Endodermal cell (in vitro differentiated cells): ENCODE results near the gene ADAMTS2. TPM values are rescaled to one million over a fixed set of nuclear protein-coding genes. Genes with fewer than 3 reads are reported as not detected.

Experiments
- DNase-seq: peaks from one replicate; pipeline ENCODE4 v3.0.0-alpha.2; 2017
- H3K27ac ChIP-seq: 2 replicates; pipeline ENCODE4 v1.5.1; 2013; ENCODE audit warnings: mild to moderate bottlenecking, low read depth, low read length, moderate library complexity
- H3K27me3 ChIP-seq: 2 replicates; pipeline ENCODE4 v1.6.1; 2013; ENCODE audit warnings: mild to moderate bottlenecking, low read length, moderate library complexity; ENCODE audit not compliant: insufficient read depth, control insufficient read depth, poor library complexity, severe bottlenecking
- H3K36me3 ChIP-seq: 2 replicates; pipeline ENCODE4 v1.7.0; 2013; ENCODE audit warnings: mild to moderate bottlenecking, low read length, moderate library complexity; ENCODE audit not compliant: control insufficient read depth, insufficient read depth
- H3K4me1 ChIP-seq: one replicate; pipeline ENCODE4 v1.7.0; 2013; ENCODE audit warnings: low read length; ENCODE audit not compliant: control insufficient read depth, insufficient read depth
- H3K4me3 ChIP-seq: 2 replicates; pipeline ENCODE4 v1.5.1; 2013; ENCODE audit warnings: mild to moderate bottlenecking, low read length, moderate library complexity
- H3K9ac ChIP-seq: 2 replicates; pipeline ENCODE4 v1.6.1; 2013; ENCODE audit warnings: mild to moderate bottlenecking, low read length, moderate library complexity; ENCODE audit not compliant: poor library complexity, severe bottlenecking; ENCODE audit errors: extremely low read depth
- H3K9me3 ChIP-seq: 2 replicates; pipeline ENCODE4 v1.6.1; 2013; ENCODE audit warnings: mild to moderate bottlenecking, low read length, moderate library complexity; ENCODE audit not compliant: control insufficient read depth
- H3K27ac Mint-ChIP-seq: 2 replicates; pipeline ENCODE4 v1.8.0; 2020; ENCODE audit warnings: mixed read lengths
- H3K27me3 Mint-ChIP-seq: 2 replicates; pipeline ENCODE4 v1.8.0; 2021; ENCODE audit warnings: mild to moderate bottlenecking, mixed read lengths; ENCODE audit not compliant: insufficient read depth
- H3K36me3 Mint-ChIP-seq: 2 replicates; pipeline ENCODE4 v1.8.0; 2020; ENCODE audit warnings: low read depth, mixed read lengths
- H3K4me1 Mint-ChIP-seq: 2 replicates; pipeline ENCODE4 v1.8.0; 2020; ENCODE audit warnings: mixed read lengths
- H3K4me3 Mint-ChIP-seq: 2 replicates; pipeline ENCODE4 v1.8.0; 2020; ENCODE audit warnings: mild to moderate bottlenecking, moderate library complexity, mixed read lengths
- H3K9me3 Mint-ChIP-seq: 2 replicates; pipeline ENCODE4 v1.8.0; 2020; ENCODE audit warnings: mild to moderate bottlenecking, mixed read lengths
- WGBS, 2 experiments: methylation state at CpG; one replicate each; pipeline versions ENCODE4 v1.1.5 to v1.1.7; 2013; ENCODE audit warnings: missing lambda C conversion rate in 2 of 2, mixed read lengths in 1 of 2; ENCODE audit not compliant: insufficient coverage in 1 of 2, insufficient read length in 1 of 2; 5-methylcytosine and 5-hydroxymethylcytosine counted together
- total RNA-seq, 2 donors: library from RNA; stranded (reverse); fragmentation: NEBNext Ultra II Directional in 1 of 2; extraction: Animal tissue kit (Norgen Biotek cat#: 25700) in 1 of 2; gene quantifications; 2 replicates in 1 of 2; 3 replicates in 1 of 2; pipeline ENCODE4 v1.2.1, GENCODE V29; 2021
- TF ChIP-seq, protein P1 (sequence below): fragments of 200-600 bp; sonication (generic); conservative IDR thresholded peaks from 2 replicates; pipeline ENCODE4 v1.5.0; 2021; ENCODE audit warnings: antibody characterized with exemption, mild to moderate bottlenecking

ADAMTS2 gene
- total RNA-seq, 2 donors from 2014 or later: 1.2 to 2.6 TPM

DNA sequence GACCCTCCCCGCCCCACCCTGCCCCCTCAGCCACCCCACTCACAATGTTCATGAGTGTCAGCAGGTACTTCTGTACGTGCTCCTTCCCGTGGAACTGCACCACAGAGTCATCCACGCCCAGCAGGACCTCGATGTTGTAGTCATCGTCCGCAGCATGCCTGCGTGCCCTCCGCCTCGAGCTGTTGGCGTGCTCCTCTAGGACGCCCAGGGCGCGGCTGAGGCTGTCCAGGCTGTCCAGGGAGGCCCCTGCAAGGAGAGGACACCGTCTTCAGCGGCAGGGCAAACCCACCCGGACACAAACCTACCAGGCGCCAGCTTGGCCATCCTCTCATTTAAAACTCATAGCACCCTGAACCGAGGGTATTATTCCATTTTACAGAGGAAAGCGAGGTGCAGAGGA lies 137.8 kb downstream of the ADAMTS2 start:
- Mint-ChIP-seq H3K4me1 (no peaks in the 10 kb centered on the region), H3K27me3 (no peaks in the 10 kb centered on the region), H3K27ac (no peak overlapping the region), H3K4me3 (no peak overlapping the region), H3K36me3 (no peaks in the 10 kb centered on the region), H3K9me3 (no peaks in the 10 kb centered on the region)
- Histone ChIP-seq H3K36me3 (no peaks in the 10 kb centered on the region), H3K4me1 (no peaks in the 10 kb centered on the region), H3K9ac (no peak overlapping the region), H3K27me3 (no peaks in the 10 kb centered on the region), H3K27ac (no peak overlapping the region), H3K9me3 (no peaks in the 10 kb centered on the region), H3K4me3 (no peak overlapping the region)
- TF ChIP-seq, protein P1, sequence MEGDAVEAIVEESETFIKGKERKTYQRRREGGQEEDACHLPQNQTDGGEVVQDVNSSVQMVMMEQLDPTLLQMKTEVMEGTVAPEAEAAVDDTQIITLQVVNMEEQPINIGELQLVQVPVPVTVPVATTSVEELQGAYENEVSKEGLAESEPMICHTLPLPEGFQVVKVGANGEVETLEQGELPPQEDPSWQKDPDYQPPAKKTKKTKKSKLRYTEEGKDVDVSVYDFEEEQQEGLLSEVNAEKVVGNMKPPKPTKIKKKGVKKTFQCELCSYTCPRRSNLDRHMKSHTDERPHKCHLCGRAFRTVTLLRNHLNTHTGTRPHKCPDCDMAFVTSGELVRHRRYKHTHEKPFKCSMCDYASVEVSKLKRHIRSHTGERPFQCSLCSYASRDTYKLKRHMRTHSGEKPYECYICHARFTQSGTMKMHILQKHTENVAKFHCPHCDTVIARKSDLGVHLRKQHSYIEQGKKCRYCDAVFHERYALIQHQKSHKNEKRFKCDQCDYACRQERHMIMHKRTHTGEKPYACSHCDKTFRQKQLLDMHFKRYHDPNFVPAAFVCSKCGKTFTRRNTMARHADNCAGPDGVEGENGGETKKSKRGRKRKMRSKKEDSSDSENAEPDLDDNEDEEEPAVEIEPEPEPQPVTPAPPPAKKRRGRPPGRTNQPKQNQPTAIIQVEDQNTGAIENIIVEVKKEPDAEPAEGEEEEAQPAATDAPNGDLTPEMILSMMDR: no peak
- 87 to 89% methylated on average over 13 to 20 of the region's 20 CpGs for WGBS, 2 experiments
- DNase-seq: no peak

DNA sequence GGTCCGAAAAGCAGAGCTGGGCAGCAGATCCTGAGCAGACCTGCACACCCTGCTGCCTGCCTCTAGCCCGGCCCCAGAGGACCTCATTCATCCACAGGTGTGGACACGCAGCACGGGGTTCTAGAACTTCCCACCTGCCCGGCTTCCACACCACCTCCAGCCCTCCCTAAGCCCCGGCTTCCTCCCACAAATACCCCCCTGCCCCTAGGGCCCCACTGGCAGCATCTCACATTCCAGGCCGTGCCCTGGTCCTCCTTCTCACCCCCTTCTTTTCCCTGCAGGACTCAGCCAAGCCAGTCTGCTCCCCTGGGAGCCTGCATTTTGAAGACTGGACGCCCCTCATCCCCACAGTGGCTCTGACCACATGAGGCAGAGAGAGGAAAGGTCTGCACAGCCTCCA lies 138.9 kb downstream of the ADAMTS2 start:
- Histone ChIP-seq H3K36me3 (no peaks in the 10 kb centered on the region), H3K4me1 (no peaks in the 10 kb centered on the region), H3K27ac (no peak overlapping the region), H3K9ac (no peak overlapping the region), H3K4me3 (no peak overlapping the region), H3K27me3 (no peaks in the 10 kb centered on the region), H3K9me3 (no peaks in the 10 kb centered on the region)
- no peaks in the 10 kb centered on the region for H3K27me3 Mint-ChIP-seq
- no peak overlapping the region for H3K27ac Mint-ChIP-seq
- 88 to 92% methylated on average over 4 to 8 of the region's 8 CpGs for WGBS, 2 experiments
- TF ChIP-seq, protein P1: no peak
- no peaks in the 10 kb centered on the region for H3K36me3 Mint-ChIP-seq
- no peaks in the 10 kb centered on the region for H3K9me3 Mint-ChIP-seq
- no peak overlapping the region for H3K4me3 Mint-ChIP-seq
- no peak for DNase-seq
- no peaks in the 10 kb centered on the region for H3K4me1 Mint-ChIP-seq

DNA sequence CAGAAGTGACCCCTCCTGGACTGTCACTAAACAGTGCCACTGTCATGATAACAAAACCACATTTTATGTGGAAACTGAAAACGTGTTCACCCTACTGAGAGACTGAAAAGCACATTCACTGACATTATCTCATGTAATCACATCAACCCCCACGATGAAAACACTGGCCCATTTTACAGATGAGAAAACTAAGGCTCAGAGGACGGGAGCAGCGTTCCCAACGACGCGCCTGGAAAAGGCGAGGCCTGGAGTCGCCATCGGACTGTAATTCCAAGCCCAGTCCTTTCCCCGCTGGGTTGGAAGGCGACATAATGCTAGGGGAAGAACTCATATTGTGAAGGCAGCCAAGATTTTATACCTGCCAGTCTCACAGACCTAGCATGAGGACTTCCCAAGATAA lies 140.0 kb downstream of the ADAMTS2 start:
- H3K4me3 ChIP-seq: no peak overlapping the region
- no peak overlapping the region for H3K9ac ChIP-seq
- H3K9me3 Mint-ChIP-seq: no peaks in the 10 kb centered on the region
- no peak overlapping the region for H3K27ac Mint-ChIP-seq
- no peaks in the 10 kb centered on the region for H3K4me1 ChIP-seq
- no peak for DNase-seq
- no peaks in the 10 kb centered on the region for H3K27me3 Mint-ChIP-seq
- no peak overlapping the region for H3K27ac ChIP-seq
- no peaks in the 10 kb centered on the region for H3K27me3 ChIP-seq
- H3K4me3 Mint-ChIP-seq: no peak overlapping the region
- H3K4me1 Mint-ChIP-seq: no peaks in the 10 kb centered on the region
- H3K9me3 ChIP-seq: no peaks in the 10 kb centered on the region
- H3K36me3 Mint-ChIP-seq: no peaks in the 10 kb centered on the region
- TF ChIP-seq, protein P1: no peak
- 90 to 91% methylated on average over 12 of the region's 12 CpGs for WGBS, 2 experiments
- no peaks in the 10 kb centered on the region for H3K36me3 ChIP-seq
